AG04449 (cell line): ENCODE measurements around the gene RNF10.

Experiments used
- CTCF ChIA-PET: fragments of 350-600 bp; formaldehyde crosslinking; extraction: SDS; loops from one replicate; lab custom pipeline; 2021; ENCODE audit warnings: antibody characterized with exemption; lab: Yijun Ruan, JAX
- POLR2A ChIA-PET: fragments of 400-600, 350-600 bp; formaldehyde crosslinking; extraction: SDS; loops from one replicate; lab custom pipeline; 2020; ENCODE audit warnings: antibody characterized with exemption, inconsistent platforms; lab: Yijun Ruan, JAX
- DNase-seq: peaks from one replicate; pipeline ENCODE4 v3.0.0-alpha.2; 2010; ENCODE audit warnings: low read depth, low spot score
- H3K4me3 ChIP-seq: 2 replicates; pipeline ENCODE4 v1.5.1; 2011; ENCODE audit warnings: low read depth, mild to moderate bottlenecking, control low read depth, low read length
- CTCF ChIP-seq: IDR thresholded peaks from one replicate; pipeline ENCODE4 v1.5.1; 2011; ENCODE audit warnings: mild to moderate bottlenecking, moderate library complexity, low read length, control low read depth, inconsistent platforms; ENCODE audit not compliant: insufficient read depth; ENCODE audit errors: missing control alignments

The RNF10 gene

GRCh38 chr12:120563495-120563894 lies 29.3 kb downstream of the RNF10 start:
- DNase-seq, result no peak
- H3K4me3 ChIP-seq, result no peak overlapping the region
- CTCF ChIA-PET, result interaction anchor here (0.9 to 1.1 kb wide), 2 partner anchors 19 to 86 kb away, joined by 3 read pairs; no protein-coding TSS in a partner anchor
- TF ChIP-seq CTCF, result no peak
- POLR2A ChIA-PET, result no interaction called here

GRCh38 chr12:120571299-120571698 lies 37.1 kb downstream of the RNF10 start:
- TF ChIP-seq CTCF, result no peak
- POLR2A ChIA-PET, result no interaction called here
- no peak for DNase-seq
- H3K4me3 ChIP-seq, result no peak overlapping the region
- CTCF ChIA-PET, result interaction anchor here (1.9 to 6.7 kb wide), 2 partner anchors 10 to 11 kb away, joined by 5 to 53 read pairs; partner anchors contain the start of gene POP5

GRCh38 chr12:120573560-120573959 lies 39.4 kb downstream of the RNF10 start:
- no peak for TF ChIP-seq CTCF
- CTCF ChIA-PET, result interaction anchor here (1.9 kb wide), 1 partner anchor 10 kb away, joined by 9 read pairs; no protein-coding TSS in a partner anchor
- no peak for DNase-seq
- no peak overlapping the region for H3K4me3 ChIP-seq
- POLR2A ChIA-PET, result no interaction called here

- H3K4me3 ChIP-seq, result no peak overlapping the region
- ChIA-PET POLR2A (no interaction called here), CTCF (interaction anchor here (1.3 to 1.9 kb wide), 2 partner anchors 9 to 108 kb away, joined by 4 to 9 read pairs; no protein-coding TSS in a partner anchor)
- no peak for TF ChIP-seq CTCF
- DNase-seq, result no peak
Measured at GRCh38 chr12:120574106-120574505, 40.0 kb downstream of the RNF10 start.

- no peak for TF ChIP-seq CTCF
Measured at GRCh38 chr12:120579179-120579578, 45.0 kb downstream of the RNF10 start.

GRCh38 chr12:120580787-120581723 lies 46.9 kb downstream of the RNF10 start, which contains the start of gene POP5:
Gene POP5 (minus strand): TSS chr12:120581402. CDS start chr12:120581362, 40 bp downstream.
- peak; percentile 84 for DNase-seq
- ChIA-PET CTCF (interaction anchor here (0.7 to 6.9 kb wide), 16 partner anchors 9 to 531 kb away, joined by 3 to 103 read pairs (median 4); partner anchors contain the start of gene UNC119B), POLR2A (interaction anchor here (0.6 to 0.7 kb wide), 4 partner anchors 12 to 354 kb away, joined by 3 read pairs; no protein-coding TSS in a partner anchor)
- TF ChIP-seq CTCF, result no peak
- H3K4me3 ChIP-seq, result peak within 1 kb of the TSS; percentile 98

More at GRCh38 chr12:120579179-120579578, 45.0 kb downstream of the RNF10 start:
- ChIA-PET POLR2A (no interaction called here), CTCF (interaction anchor here (5.1 to 6.9 kb wide), 3 partner anchors 9 to 393 kb away, joined by 53 to 103 read pairs (median 101); no protein-coding TSS in a partner anchor)
- no peak overlapping the region for H3K4me3 ChIP-seq
- no peak for DNase-seq
